ENCODE results near the gene DHRS2. TPM values are rescaled to one million over a fixed set of nuclear protein-coding genes. Genes with fewer than 3 reads are reported as not detected.

DHRS2 gene
- total RNA-seq, 1 donor from 2014 or later = not detected

GRCh38 chr14:23622990-23623389, 13.2 kb upstream of the DHRS2 start:
- Mint-ChIP-seq H3K4me1 (ENCODE audit: unreplicated experiment) (peaks cover 9% of the 10 kb centered on the region), H3K27me3 (ENCODE audit: unreplicated experiment) (peaks cover 1% of the 10 kb centered on the region), H3K4me3 (ENCODE audit: unreplicated experiment) (no peak overlapping the region), H3K36me3 (ENCODE audit: low read depth, unreplicated experiment) (peaks cover 3% of the 10 kb centered on the region), H3K27ac (ENCODE audit: unreplicated experiment) (no peak overlapping the region), H3K9me3 (ENCODE audit: unreplicated experiment) (peaks cover 10% of the 10 kb centered on the region)
- TF ChIP-seq, protein P1, sequence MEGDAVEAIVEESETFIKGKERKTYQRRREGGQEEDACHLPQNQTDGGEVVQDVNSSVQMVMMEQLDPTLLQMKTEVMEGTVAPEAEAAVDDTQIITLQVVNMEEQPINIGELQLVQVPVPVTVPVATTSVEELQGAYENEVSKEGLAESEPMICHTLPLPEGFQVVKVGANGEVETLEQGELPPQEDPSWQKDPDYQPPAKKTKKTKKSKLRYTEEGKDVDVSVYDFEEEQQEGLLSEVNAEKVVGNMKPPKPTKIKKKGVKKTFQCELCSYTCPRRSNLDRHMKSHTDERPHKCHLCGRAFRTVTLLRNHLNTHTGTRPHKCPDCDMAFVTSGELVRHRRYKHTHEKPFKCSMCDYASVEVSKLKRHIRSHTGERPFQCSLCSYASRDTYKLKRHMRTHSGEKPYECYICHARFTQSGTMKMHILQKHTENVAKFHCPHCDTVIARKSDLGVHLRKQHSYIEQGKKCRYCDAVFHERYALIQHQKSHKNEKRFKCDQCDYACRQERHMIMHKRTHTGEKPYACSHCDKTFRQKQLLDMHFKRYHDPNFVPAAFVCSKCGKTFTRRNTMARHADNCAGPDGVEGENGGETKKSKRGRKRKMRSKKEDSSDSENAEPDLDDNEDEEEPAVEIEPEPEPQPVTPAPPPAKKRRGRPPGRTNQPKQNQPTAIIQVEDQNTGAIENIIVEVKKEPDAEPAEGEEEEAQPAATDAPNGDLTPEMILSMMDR (IDR thresholded peaks at IDR 0.05; ENCODE audit: unreplicated experiment) = no peak
- DNase-seq (ENCODE audit: low spot score) = no peak

GRCh38 chr14:23623962-23624361, 12.2 kb upstream of the DHRS2 start:
- Mint-ChIP-seq H3K27me3 (ENCODE audit: unreplicated experiment) (peaks cover 1% of the 10 kb centered on the region), H3K4me1 (ENCODE audit: unreplicated experiment) (peaks cover 2% of the 10 kb centered on the region), H3K4me3 (ENCODE audit: unreplicated experiment) (no peak overlapping the region), H3K9me3 (ENCODE audit: unreplicated experiment) (peaks cover 10% of the 10 kb centered on the region), H3K36me3 (ENCODE audit: low read depth, unreplicated experiment) (peaks cover 3% of the 10 kb centered on the region), H3K27ac (ENCODE audit: unreplicated experiment) (no peak overlapping the region)
- DNase-seq (ENCODE audit: low spot score) = no peak
- TF ChIP-seq, protein P1 (IDR thresholded peaks at IDR 0.05; ENCODE audit: unreplicated experiment) = no peak

DNA sequence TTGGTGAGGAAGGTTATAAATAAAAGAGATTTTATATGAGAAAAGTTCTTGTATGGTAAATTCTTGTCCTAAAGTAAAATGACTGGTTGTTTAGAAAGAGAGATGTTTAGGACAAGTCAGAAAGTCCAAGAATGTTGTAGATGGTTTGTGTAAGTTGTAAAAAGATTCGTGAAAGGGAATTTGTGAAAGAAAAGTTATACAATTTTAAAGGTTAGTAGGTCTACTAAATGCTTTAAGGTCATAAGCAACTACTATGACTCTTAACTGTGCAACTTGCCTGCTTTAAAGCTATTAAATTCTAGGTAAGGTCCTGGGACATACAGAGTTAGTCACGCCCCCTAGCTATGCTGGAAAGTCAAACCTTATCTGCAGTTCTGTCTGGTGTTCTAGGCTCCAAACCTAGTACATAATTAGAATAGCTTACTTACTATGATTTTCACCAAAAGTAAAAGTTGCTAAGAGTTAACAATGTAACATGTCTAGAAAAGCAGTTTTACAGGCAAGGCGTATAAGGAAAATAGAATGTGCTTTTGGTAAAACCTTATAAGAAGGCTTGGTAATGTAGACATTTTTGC, 11.2 kb upstream of the DHRS2 start:
- Mint-ChIP-seq H3K9me3 (ENCODE audit: unreplicated experiment) (peaks cover 10% of the 10 kb centered on the region), H3K27me3 (ENCODE audit: unreplicated experiment) (peaks cover 1% of the 10 kb centered on the region), H3K4me1 (ENCODE audit: unreplicated experiment) (no peaks in the 10 kb centered on the region), H3K27ac (ENCODE audit: unreplicated experiment) (no peak overlapping the region), H3K4me3 (ENCODE audit: unreplicated experiment) (no peak overlapping the region), H3K36me3 (ENCODE audit: low read depth, unreplicated experiment) (peaks cover 3% of the 10 kb centered on the region)
- no peak for DNase-seq (ENCODE audit: low spot score)
- TF ChIP-seq, protein P1 (IDR thresholded peaks at IDR 0.05; ENCODE audit: unreplicated experiment) = no peak

- TF ChIP-seq, protein P1 (IDR thresholded peaks at IDR 0.05; ENCODE audit: unreplicated experiment) = no peak
- no peak overlapping the region for H3K4me3 Mint-ChIP-seq (ENCODE audit: unreplicated experiment)
- H3K36me3 Mint-ChIP-seq (ENCODE audit: low read depth, unreplicated experiment) = peaks cover 3% of the 10 kb centered on the region
- no peak overlapping the region for H3K27ac Mint-ChIP-seq (ENCODE audit: unreplicated experiment)
- no peak for DNase-seq (ENCODE audit: low spot score)
- H3K27me3 Mint-ChIP-seq (ENCODE audit: unreplicated experiment) = peaks cover 1% of the 10 kb centered on the region
- H3K4me1 Mint-ChIP-seq (ENCODE audit: unreplicated experiment) = peaks cover 8% of the 10 kb centered on the region
- peaks cover 10% of the 10 kb centered on the region for H3K9me3 Mint-ChIP-seq (ENCODE audit: unreplicated experiment)
Observed at GRCh38 chr14:23626946-23627345, 9.2 kb upstream of the DHRS2 start.

DNA sequence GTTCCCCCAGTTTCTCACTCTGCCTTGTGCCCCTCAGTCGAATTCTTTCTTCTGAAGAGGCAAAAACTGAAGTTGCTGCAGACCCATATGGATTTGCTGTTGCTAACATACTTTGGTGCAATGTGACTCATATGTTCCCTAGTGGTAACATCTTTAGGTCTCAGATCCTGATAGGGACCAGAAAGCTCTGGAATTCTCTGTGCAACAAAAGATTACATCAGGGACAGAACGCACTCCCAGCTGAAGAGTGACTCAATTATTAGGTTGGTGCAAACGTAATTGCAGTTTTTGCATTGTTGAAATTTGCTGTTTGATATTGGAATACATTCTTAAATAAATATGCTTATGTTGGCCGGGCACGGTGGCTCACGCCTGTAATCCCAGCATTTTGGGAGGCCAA, 8.2 kb upstream of the DHRS2 start:
- Mint-ChIP-seq H3K9me3 (ENCODE audit: unreplicated experiment) (peaks cover 3% of the 10 kb centered on the region), H3K36me3 (ENCODE audit: low read depth, unreplicated experiment) (no peaks in the 10 kb centered on the region), H3K27me3 (ENCODE audit: unreplicated experiment) (peaks cover 2% of the 10 kb centered on the region), H3K27ac (ENCODE audit: unreplicated experiment) (no peak overlapping the region), H3K4me3 (ENCODE audit: unreplicated experiment) (no peak overlapping the region), H3K4me1 (ENCODE audit: unreplicated experiment) (peaks cover 15% of the 10 kb centered on the region)
- TF ChIP-seq, protein P1 (IDR thresholded peaks at IDR 0.05; ENCODE audit: unreplicated experiment) = no peak
- DNase-seq (ENCODE audit: low spot score) = no peak

Data from endothelial cell (in vitro differentiated cells).